Measurements from ENCODE around the gene TTC32. TPM values are rescaled to one million over a fixed set of nuclear protein-coding genes. Genes with fewer than 3 reads are reported as not detected.
"Not testable (repeated sequence)": the region's sequence is repeated elsewhere in the genome, so short reads cannot be mapped to it uniquely, and the experiment has no call there.

TTC32 gene
- total and polyA plus RNA-seq, 5 donors, result 5.3 to 8.7 (median 7.5) TPM

DNA sequence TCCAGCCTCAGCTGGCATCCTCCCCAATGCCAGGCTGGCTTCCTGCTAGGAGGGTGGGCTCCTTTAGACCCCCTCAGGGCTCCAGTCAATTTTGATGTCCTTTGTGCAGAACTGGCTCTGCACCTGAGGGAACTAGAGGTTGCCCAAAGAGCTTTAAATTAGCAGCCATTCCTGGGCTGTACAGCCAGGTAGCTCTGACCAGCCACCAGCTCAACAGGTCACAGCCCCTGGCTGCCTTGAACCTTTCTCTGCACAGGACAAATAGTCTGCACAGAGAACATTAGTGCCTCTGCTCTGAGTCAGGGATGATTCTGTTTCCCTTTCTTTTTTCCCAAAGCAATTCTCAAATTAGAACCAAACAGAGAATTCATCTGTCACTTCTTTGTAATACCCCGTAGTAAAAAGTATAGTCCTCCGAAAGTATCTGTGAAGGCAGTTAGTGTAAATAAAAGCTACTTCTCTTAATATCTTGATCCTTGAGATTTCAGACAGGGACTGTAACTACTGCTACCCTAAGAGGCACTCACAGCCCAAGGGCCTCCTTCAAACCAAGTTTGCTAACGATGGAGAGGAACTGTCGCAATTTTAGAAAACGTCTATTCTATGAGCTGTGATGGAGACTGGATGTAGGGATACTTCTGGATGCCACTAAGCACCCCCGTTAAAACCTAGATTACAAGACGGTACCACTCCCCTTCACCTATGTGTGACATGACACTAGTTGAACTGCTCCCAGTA lies 3.0 kb downstream of the TTC32 start:
- ATAC-seq (no peak), DNase-seq (no peak)
- no peaks in the 10 kb centered on the region for H3K27me3 ChIP-seq (ENCODE audit: control insufficient read depth, insufficient read depth)
- peaks cover 9% of the 10 kb centered on the region for H3K4me1 ChIP-seq (ENCODE audit: control insufficient read depth, insufficient read depth, low read length)
- intact Hi-C loops (cut with DNase I), result no loop called here
- no peaks in the 10 kb centered on the region for H3K9me3 ChIP-seq (ENCODE audit: control insufficient read depth, low read length)
- no peak overlapping the region for H3K4me3 ChIP-seq (ENCODE audit: low read length)
- H3K27ac ChIP-seq (ENCODE audit: low read length), result no peak overlapping the region
- WGBS, result 74% methylated on average over 7 of the region's 7 CpGs

DNA sequence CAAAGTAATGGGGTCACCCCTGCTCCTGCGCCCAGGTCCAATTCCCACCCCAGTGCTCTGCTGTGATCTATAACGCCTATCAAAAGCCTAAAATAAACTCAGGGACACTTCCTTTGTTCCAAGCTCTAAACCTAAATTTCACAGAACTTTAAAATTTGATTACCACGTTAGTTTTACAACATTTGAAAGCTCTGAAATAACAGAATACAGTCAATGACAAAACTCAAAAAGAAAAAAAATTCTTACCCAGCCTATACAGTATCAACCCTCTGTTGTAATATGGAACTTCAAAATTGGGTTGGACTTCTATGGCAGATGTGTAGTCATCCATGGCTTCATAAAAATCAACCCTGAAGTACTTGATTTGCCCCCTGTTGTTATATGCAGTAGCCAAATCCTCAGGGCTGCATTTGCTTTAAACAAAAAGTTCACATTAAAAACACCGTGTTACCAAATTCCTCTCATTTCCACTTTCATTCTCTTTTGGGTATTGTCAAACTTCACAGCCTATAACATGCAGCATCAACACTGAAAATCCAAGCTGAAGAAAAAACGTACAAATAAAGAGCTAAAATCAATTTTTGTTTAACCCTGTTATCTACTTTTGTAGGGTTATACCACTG lies 4.0 kb downstream of the TTC32 start:
- no peak for DNase-seq
- intact Hi-C loops (cut with DNase I), result no loop called here
- 63% methylated on average over 5 of the region's 5 CpGs for WGBS

DNA sequence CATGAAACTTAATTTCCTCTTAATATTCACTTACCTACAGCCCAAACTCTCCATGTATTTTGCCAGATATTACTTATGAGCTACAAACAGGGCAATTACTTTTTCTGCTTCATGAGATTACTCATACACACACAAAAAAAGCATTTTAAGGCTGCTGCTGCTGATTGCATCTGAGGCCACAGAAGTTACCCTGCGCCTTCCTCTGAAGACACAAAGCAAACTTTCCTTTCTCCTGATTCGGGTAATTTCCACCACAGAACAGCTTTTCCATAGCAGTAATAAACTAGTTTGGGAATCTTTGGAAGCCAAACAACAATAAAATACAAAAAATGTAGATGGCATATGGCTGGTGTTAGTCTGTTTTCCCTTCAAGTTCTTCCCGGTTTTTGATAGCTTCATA lies 6.2 kb downstream of the TTC32 start:
- ATAC-seq, result no peak
- intact Hi-C loops (cut with DNase I), result no loop called here

More for the DNA sequence above, 4.0 kb downstream of the TTC32 start:
- no peak for ATAC-seq
- H3K9me3 ChIP-seq (ENCODE audit: control insufficient read depth, low read length), result no peaks in the 10 kb centered on the region
- no peak overlapping the region for H3K4me3 ChIP-seq (ENCODE audit: low read length)
- no peak overlapping the region for H3K27ac ChIP-seq (ENCODE audit: low read length)
- no peaks in the 10 kb centered on the region for H3K27me3 ChIP-seq (ENCODE audit: control insufficient read depth, insufficient read depth)
- peaks cover 9% of the 10 kb centered on the region for H3K4me1 ChIP-seq (ENCODE audit: control insufficient read depth, insufficient read depth, low read length)

DNA sequence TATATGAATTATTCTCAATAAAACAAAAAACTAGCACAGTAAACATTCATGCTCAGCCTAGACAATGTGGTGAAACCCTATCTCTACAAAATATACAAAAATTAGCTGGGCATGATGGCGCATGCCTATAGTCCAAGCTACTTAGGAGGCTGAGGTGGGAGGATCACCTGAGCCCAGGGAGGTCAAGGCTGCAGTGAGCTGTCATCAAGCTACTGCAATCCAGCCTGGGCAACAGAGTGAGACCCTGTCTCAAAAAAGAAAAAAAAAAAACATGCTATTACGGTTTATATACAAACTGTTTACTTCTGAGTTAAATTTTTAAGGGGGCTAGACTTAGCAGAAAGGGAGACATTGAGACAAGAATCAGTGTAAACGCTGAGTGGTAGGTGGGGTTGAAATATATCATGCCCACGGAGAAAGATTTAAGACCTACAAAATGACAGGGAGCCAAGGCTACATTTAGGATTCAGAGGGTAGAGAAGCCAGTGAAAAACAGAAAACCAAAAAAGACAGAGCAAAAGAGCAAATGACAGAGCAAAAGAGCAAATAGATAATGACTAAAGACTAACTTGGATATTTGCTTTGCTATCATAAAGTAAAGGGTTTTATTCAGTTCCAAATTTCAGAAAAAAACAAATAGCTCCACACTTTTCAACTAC lies 7.5 kb downstream of the TTC32 start:
- Histone ChIP-seq H3K4me1 (ENCODE audit: control insufficient read depth, insufficient read depth, low read length) (peaks cover 4% of the 10 kb centered on the region), H3K9me3 (ENCODE audit: control insufficient read depth, low read length) (no peaks in the 10 kb centered on the region), H3K27ac (ENCODE audit: low read length) (no peak overlapping the region), H3K4me3 (ENCODE audit: low read length) (no peak overlapping the region), H3K27me3 (ENCODE audit: control insufficient read depth, insufficient read depth) (no peaks in the 10 kb centered on the region)
- ATAC-seq (no peak), DNase-seq (no peak)
- WGBS, result 93% methylated on average over 4 of the region's 4 CpGs
- intact Hi-C loops (cut with DNase I), result no loop called here

More for the DNA sequence above, 6.2 kb downstream of the TTC32 start:
- H3K27me3 ChIP-seq (ENCODE audit: control insufficient read depth, insufficient read depth), result no peaks in the 10 kb centered on the region
- DNase-seq, result no peak
- WGBS, result 72% methylated on average over 3 of the region's 3 CpGs
- no peak overlapping the region for H3K27ac ChIP-seq (ENCODE audit: low read length)
- H3K4me3 ChIP-seq (ENCODE audit: low read length), result no peak overlapping the region
- peaks cover 9% of the 10 kb centered on the region for H3K4me1 ChIP-seq (ENCODE audit: control insufficient read depth, insufficient read depth, low read length)
- H3K9me3 ChIP-seq (ENCODE audit: control insufficient read depth, low read length), result no peaks in the 10 kb centered on the region

DNA sequence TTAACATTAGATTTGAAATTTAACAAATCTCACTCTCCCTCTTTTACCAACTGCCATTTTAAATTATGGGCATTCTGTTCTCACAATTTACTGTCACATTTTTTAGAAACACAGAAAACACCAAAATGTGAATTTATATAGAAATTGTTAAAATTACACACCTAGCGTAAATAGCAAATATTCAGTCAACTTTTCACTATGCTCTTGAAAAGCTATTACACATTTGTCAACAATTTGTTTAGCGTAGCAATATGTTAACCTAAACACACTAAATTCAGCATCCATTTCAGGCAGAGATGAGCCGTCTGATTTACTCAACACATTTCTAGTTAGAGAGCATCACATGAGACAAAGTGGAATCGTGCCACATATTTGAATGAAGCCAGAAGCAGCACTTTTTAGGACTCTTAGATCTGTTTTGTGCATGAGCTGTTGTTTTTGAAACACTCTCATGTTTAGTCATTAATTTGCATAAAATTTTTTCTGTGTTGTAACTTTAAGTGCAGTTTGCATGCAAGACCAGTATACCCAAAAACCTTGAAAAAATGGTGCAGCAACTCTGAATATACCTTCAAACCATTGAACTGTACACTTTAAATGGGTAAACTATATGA lies 8.2 kb downstream of the TTC32 start:
- WGBS, result 80% methylated on average over 4 of the region's 4 CpGs
- Histone ChIP-seq H3K4me3 (ENCODE audit: low read length) (no peak overlapping the region), H3K27ac (ENCODE audit: low read length) (no peak overlapping the region), H3K9me3 (ENCODE audit: control insufficient read depth, low read length) (no peaks in the 10 kb centered on the region), H3K4me1 (ENCODE audit: control insufficient read depth, insufficient read depth, low read length) (peaks cover 3% of the 10 kb centered on the region), H3K27me3 (ENCODE audit: control insufficient read depth, insufficient read depth) (no peaks in the 10 kb centered on the region)
- DNase-seq (no peak), ATAC-seq (no peak)
- intact Hi-C loops (cut with DNase I), result no loop called here

DNA sequence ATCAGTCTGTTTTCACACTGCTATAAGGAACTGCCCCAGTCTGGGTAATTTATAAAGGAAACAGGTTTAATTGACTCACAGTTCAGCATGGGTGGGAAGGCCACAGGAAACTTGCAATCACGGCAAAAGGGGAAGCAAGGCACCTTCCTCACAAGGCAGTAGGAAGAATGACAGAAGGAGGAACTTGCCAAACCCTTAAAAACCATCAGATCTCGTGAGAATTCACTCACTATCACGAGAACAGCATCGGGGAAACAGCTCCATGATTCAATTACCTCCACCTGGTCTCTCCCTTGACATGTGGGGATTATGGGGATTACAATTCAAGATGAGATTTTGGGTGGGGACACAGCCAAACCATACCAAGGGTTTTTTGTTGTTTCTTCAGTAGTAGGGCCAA lies 9.8 kb downstream of the TTC32 start:
- H3K27ac ChIP-seq (ENCODE audit: low read length); H3K4me1 ChIP-seq (ENCODE audit: control insufficient read depth, insufficient read depth, low read length); intact Hi-C loops (cut with DNase I); H3K27me3 ChIP-seq (ENCODE audit: control insufficient read depth, insufficient read depth); DNase-seq; H3K9me3 ChIP-seq (ENCODE audit: control insufficient read depth, low read length); H3K4me3 ChIP-seq (ENCODE audit: low read length): not testable (repeated sequence)
- ATAC-seq, result peak in 1 of 2 donors; percentile 39
- 54% methylated on average over 4 of the region's 4 CpGs for WGBS

DNA sequence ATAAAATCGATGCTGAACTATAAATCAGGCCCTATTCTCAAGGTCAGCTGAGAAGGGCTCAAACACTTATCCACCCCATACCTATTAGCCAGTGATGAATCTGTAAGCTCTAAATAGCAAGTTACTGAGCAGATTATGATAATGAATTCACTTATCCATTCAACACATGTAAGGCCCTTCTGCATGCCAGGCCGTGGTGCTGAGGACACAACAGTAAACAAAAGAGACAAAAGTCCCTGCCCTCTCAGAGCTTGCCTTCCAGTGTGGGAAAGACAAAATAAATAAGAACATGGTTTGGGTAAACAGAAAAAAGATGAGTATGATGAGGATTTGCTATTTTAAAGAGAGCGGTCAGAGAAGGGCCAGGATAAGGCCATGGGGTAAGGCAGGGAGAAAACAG lies 11.7 kb downstream of the TTC32 start:
- 81% methylated on average over 3 of the region's 3 CpGs for WGBS
- intact Hi-C loops (cut with DNase I), result no loop called here
- H3K4me3 ChIP-seq (ENCODE audit: low read length), result no peak overlapping the region
- no peaks in the 10 kb centered on the region for H3K4me1 ChIP-seq (ENCODE audit: control insufficient read depth, insufficient read depth, low read length)
- ATAC-seq, result no peak
- no peak overlapping the region for H3K27ac ChIP-seq (ENCODE audit: low read length)
- DNase-seq, result no peak
- H3K9me3 ChIP-seq (ENCODE audit: control insufficient read depth, low read length), result no peaks in the 10 kb centered on the region
- no peaks in the 10 kb centered on the region for H3K27me3 ChIP-seq (ENCODE audit: control insufficient read depth, insufficient read depth)

DNA sequence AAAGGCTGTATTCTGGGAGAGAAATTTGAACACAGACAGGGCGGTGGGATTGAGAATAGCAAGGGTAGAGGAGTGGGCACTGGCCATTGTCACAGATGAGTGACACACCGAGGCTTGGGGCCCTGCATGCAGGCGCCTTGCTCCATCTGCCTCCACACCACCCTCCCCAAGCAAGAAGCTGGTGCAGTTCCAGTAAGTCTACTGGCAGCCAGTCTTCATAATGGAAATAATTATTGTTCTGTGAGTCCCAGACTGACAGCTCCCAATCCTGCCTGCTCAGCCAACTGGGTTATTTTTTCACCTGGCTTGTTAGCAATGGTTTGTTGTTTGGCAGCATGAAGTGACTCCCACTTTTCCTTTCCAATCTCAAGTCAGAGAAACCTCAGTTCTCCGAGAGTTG lies 13.0 kb downstream of the TTC32 start:
- Histone ChIP-seq H3K27me3 (ENCODE audit: control insufficient read depth, insufficient read depth) (no peaks in the 10 kb centered on the region), H3K4me1 (ENCODE audit: control insufficient read depth, insufficient read depth, low read length) (no peaks in the 10 kb centered on the region), H3K27ac (ENCODE audit: low read length) (no peak overlapping the region), H3K9me3 (ENCODE audit: control insufficient read depth, low read length) (no peaks in the 10 kb centered on the region), H3K4me3 (ENCODE audit: low read length) (no peak overlapping the region)
- intact Hi-C loops (cut with DNase I), result no loop called here
- WGBS, result 96% methylated on average over 4 of the region's 4 CpGs
- ATAC-seq (no peak), DNase-seq (no peak)

DNA sequence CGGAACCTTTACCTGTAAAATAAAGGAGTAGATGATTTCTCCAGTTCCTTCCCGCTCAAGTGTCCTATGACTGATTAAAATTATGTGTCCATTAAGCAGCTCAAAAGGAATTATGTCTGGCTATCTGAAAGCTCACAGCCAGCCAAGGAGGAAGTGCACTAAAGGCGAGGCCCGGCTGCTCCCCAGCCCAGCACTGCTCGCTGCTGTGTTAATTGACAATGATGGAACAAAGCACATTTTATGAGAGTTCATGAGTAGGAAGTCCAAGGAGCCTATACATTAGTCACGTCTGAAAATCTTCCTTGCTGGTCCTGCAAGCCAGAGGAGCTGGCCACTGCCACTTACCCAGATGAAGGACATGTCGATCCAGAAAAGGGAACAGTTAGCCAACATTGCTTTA lies 14.3 kb downstream of the TTC32 start:
- DNase-seq (no peak), ATAC-seq (no peak)
- no peak overlapping the region for H3K4me3 ChIP-seq (ENCODE audit: low read length)
- H3K27me3 ChIP-seq (ENCODE audit: control insufficient read depth, insufficient read depth), result no peaks in the 10 kb centered on the region
- no peak overlapping the region for H3K27ac ChIP-seq (ENCODE audit: low read length)
- H3K9me3 ChIP-seq (ENCODE audit: control insufficient read depth, low read length), result no peaks in the 10 kb centered on the region
- intact Hi-C loops (cut with DNase I), result no loop called here
- no peaks in the 10 kb centered on the region for H3K4me1 ChIP-seq (ENCODE audit: control insufficient read depth, insufficient read depth, low read length)
- 73% methylated on average over 7 of the region's 7 CpGs for WGBS

DNA sequence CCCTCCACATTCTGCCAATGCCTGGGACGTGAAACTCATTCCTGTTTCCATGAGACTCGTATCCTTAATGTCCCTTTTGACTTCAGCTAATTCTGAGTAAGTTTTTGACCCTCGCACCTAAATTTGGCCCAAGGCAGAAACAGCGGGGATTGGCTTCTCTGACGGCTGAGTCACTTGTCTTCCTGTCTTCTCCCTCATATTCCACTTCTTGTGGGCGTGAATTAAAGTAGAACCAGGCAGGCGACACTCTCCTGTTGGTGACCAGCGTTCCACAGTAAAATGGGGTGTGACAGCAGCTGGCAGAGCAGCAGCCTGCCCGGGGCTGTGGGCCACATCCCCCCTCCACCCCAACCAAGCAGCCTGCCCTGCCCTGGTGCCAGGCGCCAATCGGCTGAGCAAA lies 15.5 kb downstream of the TTC32 start:
- intact Hi-C loops (cut with DNase I), result no loop called here
- Histone ChIP-seq H3K27me3 (ENCODE audit: control insufficient read depth, insufficient read depth) (no peaks in the 10 kb centered on the region), H3K4me3 (ENCODE audit: low read length) (no peak overlapping the region), H3K4me1 (ENCODE audit: control insufficient read depth, insufficient read depth, low read length) (no peaks in the 10 kb centered on the region), H3K9me3 (ENCODE audit: control insufficient read depth, low read length) (no peaks in the 10 kb centered on the region), H3K27ac (ENCODE audit: low read length) (no peak overlapping the region)
- 52% methylated on average over 11 of the region's 11 CpGs for WGBS
- ATAC-seq (no peak), DNase-seq (peak in 1 of 3 donors; percentile 31)

DNA sequence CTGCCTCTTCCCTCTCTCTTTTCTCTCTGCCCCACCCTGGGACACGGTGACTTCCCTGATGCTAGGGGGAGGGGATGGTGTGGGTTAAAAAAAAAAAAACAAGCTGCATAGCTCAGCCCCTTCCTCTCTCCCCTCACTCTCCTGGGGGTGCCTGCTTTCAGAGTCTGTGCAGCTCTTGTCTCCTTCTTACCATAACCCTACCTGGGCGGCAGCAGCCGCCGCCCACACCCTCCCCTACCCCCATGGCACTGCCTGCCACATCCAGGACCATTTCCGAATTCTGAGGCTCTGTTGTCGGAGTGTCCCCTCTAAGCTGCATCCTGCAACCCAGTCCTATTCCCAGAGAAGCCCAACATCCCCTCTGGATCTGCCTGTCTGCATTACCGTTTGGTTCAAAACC lies 16.0 kb downstream of the TTC32 start:
- no peaks in the 10 kb centered on the region for H3K27me3 ChIP-seq (ENCODE audit: control insufficient read depth, insufficient read depth)
- no peak overlapping the region for H3K27ac ChIP-seq (ENCODE audit: low read length)
- DNase-seq (no peak), ATAC-seq (no peak)
- intact Hi-C loops (cut with DNase I), result no loop called here
- 63% methylated on average over 7 of the region's 7 CpGs for WGBS
- H3K4me3 ChIP-seq (ENCODE audit: low read length), result no peak overlapping the region
- no peaks in the 10 kb centered on the region for H3K9me3 ChIP-seq (ENCODE audit: control insufficient read depth, low read length)
- no peaks in the 10 kb centered on the region for H3K4me1 ChIP-seq (ENCODE audit: control insufficient read depth, insufficient read depth, low read length)
